Myocyte (in vitro differentiated cells): Measurements from ENCODE around the gene CBX2. TPM values are rescaled to one million over a fixed set of nuclear protein-coding genes. Genes with fewer than 3 reads are reported as not detected.

Experiments
- DNase-seq: peaks from one replicate; pipeline ENCODE4 v3.0.0-alpha.2; 2012; ENCODE audit warnings: low read depth
- total RNA-seq: library from RNA; depleted of rRNA; stranded (reverse); fragments of >200 nt; gene quantifications from 2 replicates; pipeline ENCODE4 v1.2.3, GENCODE V29; 2014

The CBX2 gene
- total RNA-seq, 1 donor from 2014 or later: 2.2 TPM

DNA sequence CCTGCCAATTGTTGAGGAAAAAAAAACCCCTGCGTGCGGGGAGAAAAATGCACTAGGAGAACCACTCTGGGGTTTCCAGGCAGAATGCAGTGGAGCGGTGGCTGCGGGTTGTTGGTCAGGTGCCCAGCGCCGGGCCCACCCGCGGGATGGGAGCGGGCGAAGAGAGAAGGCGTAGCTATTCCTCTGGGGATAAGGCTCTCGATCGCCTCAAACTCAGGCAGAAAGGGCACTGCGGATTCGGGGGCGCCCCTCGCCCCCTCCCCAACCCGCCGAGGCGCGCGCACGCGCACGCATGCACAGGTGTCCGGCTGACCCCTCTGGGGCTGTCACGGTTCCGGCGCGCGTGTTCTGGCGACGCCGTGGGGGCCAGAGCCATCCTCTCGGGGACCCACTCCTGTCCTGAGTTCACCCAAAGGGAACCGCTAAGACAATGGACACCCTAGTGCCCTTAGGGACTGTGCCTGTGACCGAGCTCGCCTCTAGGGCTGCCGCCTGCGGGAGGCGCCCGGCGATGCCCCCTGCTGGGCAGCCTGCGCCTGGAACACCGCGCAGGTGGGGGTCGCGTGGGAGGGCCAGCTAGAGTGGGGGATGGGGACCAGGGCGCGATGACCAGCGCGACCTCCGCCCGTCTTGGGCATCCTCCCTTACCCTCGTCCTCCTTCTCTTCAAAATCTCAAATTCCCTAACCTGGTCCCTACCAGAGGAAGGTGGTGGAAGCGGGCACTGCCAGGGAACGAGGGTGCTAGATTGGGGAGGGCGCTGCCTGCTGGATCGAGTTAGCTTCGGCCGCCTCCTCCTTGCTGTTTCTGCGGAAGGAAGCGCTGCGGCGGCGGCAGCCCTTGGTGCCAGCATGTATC lies 33.3 kb downstream of the CBX2 start:
- DNase-seq: no peak

DNA sequence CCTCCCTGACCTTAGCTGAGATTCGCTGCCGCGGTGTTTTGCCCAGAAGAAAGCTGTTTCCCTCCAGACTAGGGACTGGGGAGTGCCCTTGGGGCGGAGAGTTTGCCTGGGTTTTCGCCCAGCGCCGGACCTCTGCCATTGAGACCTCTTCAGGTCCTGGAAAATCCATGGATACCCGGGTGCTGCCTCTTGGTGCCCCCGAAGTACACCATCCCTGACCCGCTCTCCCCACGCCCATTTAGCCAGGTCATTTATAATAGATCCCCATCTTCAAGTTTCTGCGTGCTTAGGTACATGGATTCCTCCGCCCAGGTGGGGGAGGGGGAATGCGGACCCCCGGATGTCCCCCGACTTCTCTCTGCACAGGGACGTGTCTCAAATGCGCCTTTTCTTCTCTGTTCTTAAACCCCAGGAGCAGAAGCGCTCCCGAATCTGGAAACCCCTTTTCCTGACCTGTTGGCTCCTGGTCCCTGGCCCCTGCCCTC lies 34.0 kb downstream of the CBX2 start:
- no peak for DNase-seq

DNA sequence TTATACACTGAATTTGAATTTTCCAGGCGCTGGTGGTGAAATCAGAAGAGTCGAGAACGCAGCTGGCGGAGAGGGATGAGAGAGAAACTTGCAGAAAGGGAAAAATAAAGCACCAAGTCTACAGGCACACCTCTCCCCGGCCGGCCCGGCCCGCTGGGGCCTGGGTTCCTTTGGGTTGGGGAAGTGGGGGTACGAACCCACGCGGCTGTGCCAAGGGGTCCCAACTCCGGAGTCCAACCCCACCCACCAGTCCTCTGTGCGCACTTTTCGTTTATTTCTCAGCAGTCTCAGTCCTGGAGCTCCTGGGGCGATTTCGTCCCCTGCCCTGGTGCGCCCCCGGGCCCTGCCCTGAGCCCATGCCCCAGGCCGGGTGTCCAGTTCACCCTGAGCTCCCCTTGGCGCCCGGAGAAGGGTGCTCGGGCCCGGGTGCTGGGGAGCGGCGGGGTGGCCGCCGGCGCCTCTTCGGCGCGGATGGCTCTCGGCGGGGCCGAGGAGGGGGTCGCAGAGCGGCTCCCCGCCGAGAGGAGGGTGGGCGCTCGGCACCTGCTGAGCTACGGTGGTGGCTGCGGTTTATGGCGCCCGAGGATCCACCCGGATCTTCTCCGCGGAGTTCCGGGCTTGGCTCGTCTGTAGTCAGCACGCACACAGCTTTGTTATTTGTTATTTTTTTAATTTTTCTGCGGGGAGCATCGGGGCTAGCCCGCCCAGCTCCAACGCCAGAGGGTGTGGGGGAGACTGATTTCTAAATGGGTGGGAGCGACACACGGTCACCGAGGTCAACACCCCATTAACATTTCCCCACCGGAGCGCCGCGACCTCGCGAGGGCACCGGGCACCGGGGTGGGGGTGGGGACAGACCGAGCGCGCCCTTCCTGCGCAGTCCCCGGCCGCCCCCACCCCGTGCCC lies 34.7 kb downstream of the CBX2 start:
- no peak for DNase-seq

DNA sequence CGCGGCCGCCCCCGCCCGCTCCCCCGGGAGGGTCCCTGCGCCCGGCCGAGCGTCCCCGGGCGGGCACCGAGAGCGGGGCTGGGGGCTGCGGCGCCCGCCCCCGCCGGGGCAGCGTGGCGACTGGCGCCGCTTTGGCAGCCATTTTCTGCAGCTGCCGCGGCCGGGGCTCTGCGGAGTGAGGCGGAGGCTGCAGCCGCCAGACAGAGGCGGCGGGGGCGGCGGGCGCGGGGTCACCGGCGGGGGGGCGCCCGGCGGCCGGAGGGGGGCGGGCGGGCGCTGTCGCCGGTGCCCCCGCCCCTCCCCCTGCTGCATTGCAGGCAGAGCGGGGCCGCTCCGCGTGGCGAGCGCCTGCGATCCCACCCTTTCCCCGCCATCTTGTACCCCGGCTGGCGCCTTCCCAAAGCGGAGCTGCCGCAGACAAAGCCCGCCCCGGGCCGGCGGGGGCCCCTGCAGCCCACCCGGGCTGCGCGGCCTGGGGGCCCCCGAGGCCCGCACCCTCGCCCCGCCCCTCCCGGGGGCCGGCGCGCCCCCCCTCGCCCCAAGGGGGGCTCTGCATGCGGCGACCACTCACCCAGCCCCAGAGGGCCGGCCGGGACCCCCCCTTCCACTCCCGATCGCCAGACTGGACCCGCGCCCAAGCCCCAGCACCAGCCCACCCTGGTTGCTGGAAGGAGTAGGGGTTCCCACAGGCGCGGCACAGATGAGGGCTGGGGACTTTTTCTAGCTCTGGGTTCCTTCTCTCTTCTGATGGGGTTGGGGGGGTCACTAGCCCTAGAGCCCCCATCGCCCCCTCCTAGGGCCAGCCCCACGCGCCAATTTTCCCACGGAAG lies 35.6 kb downstream of the CBX2 start:
- no peak for DNase-seq

DNA sequence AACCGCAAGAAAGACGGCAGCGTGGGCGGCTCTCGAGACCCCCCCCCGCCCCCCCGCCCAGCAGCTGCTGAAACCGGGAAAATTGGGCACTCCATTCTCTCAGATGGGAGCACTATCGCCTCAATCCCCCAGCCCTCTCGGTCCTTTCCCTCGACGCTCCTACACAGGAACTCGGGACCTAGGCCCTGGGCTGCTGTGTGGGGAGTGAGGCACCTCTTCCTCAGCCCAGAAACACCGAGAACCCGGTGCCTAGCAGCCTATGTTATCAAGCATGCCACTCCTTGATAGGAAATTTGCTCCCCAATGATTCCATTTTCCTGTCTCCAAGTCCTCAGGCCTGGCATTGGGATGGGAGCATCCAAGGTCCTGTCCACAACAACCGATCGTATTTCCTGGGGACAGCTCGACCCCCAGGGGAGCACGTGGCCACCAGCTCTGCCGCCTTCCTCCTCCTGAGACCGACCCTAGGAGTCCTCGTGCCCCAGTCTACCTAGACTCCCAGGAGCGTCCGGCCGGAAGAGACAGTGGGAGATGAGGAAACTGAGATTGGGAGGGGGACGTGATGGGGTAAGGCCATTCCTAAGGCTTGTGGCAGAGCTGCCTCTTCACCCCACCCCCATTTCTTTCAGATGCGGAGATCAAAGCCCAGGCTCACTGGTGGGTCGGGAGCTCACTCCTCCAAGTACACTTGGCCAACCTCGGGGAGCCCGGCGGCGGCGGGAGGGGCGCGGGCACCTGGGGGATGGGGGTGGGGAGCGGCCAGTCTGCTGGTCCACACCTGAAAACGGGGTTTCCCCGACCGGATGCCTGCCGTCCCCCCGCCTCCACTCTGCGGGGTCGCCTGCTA lies 36.4 kb downstream of the CBX2 start:
- no peak for DNase-seq

DNA sequence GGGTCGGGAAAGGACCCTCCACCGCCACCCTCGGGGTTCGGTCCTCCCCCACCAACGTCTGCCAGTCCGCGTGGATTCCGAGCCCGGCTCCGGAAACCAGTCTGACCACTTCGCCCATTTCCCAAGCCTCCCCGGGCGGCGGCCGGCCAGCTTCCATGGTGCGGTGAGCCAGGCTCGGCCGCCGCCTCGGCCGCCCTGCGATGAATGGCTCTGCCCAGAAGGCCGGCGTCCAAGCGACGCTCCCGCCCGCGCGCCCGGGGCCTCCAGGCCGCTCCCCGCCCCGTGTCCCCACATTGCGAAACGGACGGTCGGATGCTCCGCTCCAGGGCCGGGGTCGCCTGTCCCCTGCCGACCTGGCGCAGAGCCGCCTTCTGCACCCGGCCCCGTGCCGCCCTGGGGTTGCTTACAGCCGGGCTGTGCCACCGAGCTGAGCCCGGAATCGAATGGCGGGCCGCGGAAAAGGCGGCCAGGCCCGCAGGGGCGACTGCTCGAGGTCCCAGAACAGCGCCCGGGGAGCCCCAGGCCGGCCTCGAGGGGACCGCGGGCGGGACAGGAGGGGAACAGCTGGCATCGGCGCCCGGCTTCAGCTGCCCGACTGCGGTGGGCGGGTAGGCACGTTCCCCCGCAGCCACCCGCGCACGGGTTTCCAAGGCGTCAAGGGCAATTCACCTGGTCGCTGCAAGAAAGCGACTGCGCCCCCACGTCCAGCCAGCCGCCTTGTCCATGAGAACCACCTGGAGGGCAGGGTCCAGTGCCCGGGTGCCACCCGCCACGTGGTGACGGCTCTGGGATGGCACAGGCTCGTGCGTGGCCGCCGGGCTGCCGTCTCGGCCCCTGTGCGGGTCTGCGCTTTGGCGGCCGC lies 37.3 kb downstream of the CBX2 start:
- no peak for DNase-seq

DNA sequence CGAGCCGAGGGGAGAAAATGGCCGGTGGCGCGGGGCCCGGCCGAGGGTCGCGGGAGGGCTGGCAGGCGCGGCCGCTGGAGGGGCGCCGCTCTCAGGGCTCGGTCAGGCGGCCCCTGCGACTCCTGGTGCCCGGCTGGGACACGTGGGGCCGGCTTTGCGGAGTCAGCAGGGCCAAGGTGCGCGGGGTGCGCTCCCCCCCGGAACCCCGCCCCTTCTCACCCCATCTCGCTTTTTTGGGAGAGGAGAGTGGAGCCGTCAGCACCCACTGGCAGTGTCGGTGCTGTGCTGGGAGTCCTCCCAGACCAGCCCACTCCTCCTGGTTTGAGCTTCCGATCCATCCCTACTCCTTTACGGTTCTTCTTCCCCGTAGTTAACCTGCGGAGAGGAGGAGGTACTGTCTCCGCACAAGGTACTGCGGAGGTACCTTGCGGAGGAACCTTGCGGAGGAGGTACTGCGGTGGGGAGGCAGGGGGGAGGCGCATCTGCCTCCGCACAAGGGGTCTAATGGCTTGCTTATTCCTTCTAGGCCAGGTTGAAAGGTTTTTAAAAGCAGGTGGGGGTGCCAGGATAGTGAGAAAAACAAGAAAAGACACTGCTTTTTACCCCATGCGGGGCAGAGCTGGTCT lies 38.0 kb downstream of the CBX2 start:
- no peak for DNase-seq

DNA sequence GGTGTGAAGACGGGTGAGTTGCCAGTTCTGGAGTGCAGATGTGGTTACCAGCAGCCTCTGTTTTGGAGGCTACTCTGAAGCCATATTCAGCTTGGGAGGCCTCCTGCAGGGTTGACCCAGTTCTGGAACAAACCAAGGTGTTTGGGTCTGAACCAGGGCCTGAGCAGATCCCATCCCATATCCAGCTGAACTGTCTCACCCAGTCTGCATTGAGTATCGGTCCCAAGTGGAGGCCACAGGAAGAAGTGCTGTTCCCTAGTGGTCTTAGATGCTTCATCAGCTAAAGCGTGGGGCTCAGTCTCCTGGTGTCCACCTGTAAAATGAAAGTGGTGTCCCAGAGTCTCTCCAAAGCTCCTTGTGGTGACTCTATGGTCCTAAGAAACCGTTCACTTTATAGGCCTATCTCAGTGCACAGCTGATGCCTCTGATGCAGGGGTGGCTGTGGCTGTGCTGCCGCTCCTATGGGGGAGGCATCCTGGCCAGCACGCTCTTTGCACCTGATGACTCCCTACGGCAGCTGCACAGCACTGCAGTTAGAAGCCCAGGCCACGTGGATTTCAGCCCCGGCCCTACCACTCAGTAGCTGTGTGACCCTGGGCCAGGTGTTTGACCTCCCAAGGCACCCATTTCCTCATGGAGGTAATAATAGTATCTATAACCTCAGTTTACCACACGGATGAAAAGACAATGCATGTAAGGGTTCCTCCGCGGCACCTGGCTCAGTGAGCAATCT lies 40.2 kb downstream of the CBX2 start:
- DNase-seq: no peak

DNA sequence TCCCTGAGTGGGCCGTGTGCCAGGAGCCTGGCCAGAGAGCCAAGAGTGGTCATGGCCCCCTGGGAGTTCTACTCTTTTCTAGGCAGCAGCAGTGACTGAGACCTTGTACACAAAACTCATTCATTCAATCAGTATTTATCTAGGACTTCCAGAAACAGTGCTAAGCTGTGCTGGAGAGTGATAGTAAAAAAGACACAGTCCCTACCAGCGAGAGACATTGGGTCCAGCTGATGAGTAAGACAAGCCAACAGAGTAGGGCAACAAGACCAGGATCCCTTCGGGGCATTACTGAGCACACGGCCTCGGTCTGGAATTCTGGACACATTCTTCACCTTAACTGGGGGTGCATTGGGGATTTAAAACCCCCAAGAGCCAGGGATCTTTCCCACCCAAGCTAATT lies 41.1 kb downstream of the CBX2 start:
- DNase-seq: no peak

DNA sequence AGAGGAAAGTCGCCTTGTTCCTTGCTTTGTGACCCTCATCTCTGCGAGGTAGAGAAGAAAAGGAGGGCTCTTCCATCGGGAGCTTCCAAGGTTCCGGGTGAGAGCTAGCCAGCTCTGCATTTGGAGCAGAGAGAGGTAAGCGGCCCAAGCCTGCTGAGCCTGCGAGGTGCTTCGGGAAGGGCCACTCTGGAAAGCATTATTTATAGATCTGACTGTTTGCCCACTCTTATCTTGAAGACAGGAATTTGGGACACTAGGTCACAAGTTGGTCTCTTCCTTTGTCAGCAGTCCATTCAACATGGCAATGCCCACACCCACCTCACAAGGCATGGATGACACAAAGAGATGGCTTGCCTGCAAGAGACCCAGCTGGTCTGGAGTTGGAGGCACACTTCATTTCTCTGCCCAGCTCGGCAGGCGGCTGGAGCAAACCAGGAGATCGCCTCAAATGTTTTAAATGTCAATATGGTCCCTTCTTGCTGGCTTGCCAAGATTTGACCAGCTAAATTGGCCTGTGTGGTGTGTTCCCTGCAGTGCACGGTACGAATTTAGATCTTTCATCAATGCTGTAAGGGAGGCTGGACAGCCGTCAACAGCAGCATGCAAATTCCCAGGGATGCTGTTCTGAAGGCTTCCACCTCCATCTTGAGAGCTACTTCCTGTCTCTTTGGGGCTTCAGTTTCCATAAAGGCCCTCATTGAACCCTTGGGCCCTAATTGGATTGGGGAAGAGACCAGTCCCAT lies 41.8 kb downstream of the CBX2 start:
- no peak for DNase-seq

DNA sequence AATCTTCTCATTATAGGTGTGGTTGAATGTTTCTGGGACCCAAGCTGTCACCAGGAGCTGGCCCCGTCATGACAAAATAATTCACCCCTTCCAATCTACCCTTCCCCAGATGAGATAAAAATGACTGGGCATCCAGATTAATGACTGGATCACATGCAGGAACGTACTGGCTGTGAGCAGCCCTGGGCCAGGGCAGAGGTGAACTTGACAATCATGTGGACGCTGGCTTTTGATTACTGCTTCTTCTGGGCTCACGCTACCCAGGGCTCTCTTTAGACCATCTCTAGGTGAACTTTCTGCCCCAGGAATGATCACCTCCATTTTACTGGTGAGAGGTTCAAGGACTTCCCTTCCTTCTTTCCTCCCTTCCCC lies 43.0 kb downstream of the CBX2 start:
- DNase-seq: no peak

DNA sequence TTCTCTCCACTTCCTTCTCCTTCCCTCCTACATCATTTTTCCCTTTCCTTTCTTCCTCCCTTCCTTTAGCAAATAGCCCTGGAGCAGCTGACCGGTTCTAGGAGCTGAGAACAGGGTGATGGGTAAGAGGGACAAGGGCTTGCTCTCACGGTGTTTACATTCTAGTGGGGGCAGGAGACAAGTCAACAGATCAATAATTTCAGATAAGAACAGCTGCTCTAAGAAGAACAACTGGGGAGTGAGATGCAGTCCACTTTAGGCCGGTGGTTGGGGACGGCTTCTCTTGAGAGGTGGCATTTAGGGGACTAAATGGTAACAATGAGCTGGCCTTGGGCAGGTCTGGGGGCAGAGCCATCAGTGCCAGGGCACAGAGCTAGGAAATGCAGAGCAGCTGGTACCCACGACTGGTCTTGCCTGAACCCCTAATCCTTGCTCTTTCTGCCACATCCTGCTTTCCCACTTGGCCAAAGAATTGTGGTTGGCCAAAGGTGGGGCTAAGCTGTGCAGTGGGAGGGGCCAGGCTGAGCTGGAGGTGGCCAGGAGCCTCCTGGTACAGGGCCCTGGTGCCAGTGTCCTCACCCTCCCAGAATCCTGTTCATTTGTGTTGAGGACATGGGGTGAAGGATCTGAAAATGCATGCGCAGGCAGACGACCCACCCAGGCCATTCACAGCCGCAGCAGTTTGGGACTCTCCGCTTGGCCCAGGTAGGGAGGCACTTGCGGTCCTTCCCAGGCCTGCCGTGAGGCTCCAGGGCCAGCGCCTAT lies 43.6 kb downstream of the CBX2 start:
- no peak for DNase-seq

DNA sequence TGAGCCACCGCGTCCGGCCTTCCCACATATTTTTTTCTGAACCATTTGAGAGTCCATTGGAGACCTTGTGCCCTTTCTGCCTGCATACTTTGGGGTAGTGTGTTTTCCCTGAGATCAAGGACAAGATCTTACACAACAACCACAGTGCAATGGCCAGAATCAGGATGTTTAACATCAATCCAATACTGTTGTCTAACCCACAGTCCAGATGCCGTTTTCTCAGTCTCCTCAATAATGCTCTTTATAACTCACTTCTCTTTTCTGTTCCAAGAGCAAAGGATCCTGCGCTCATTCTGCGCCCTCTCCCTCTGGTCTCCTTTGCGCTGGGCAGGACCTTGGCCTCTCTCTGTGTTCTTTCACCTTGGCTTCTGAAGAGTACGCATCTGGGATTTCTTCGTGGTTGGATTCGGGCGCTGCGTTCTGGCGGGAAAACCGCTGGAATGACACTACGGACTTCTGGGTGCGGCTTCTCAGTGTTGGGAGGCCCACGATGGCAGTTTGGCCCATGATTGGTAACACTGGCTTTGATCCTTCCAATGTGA lies 44.7 kb downstream of the CBX2 start:
- DNase-seq: no peak

DNA sequence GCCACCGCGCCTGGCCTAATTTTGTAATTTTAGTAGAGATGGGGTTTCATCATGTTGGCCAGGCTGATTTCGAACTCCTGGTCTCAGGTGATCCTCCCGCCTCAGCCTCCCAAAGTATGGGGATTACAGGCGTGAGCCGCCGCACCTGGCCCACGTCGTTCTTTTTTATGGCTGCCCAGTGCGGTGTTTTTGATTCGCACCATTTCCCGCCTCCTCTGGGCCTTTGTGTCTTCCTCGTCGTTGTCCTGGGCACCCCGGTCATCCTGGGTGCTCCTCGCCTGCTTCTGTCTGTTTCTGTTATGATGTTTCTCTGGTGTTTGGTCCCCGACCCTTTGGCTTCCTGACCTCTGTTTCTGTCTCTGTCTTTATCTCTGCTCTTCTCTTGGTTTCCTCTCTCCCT lies 46.3 kb downstream of the CBX2 start:
- no peak for DNase-seq

DNA sequence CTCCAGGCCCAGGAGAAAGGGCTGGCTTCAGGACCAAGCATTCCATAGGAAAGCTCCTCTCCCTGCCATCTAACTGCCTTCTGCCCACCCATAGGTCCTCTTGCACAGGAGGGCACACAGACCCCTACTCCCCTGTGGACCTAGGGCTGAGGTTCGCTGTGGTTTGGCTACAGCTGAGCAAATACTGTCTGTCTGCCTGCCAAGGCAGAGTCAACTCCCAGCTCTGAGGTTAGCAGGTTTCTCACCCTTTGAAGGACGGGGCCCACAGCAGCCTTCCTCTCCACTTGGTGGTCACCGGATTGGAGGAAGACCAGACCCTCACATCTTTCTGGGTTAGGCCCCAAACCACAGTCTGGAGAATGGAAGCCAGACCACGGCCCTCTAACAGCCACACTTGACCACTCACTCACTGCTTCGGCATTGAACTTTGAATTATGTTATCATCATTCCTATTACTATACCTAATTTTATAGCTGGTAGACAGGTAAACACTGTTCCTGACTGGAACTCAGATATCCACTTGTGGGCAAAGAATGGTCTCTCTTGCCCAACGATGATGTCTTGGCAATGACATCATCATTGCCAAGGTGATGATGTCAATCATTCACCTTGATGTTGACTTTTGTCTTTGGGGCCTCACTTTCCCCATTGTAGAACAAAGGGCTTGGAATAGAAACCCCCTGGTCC lies 47.1 kb downstream of the CBX2 start:
- no peak for DNase-seq

DNA sequence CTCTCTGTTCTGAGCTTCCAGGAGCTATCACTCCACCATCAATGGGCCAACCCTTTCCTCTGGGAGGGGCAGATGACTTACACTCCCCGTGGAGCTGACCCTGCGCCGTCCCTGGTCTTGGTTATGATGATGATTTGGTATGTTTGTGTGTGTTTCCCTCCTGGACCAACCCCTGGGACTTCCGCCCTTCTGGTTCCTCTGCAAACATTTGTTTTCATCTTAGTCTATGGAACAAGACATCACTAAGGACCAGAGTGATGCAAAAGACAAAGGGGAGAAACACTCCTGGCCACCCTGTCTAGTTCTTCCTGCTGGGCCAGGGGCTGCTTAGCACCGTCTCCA lies 47.6 kb downstream of the CBX2 start:
- DNase-seq: no peak
